Adrenal gland (tissue), 5 donors: ENCODE data around the gene ZNF500.

Experiments used
- POLR2A ChIP-seq, 2 donors: fragments of 450-650 bp; IDR thresholded peaks; one replicate each; pipeline ENCODE4 v1.6.1; 2017; ENCODE audit warnings: antibody characterized with exemption in 2 of 2, mild to moderate bottlenecking in 2 of 2, moderate library complexity in 1 of 2
- TF ChIP-seq, protein P1 (sequence below), 6 experiments: fragments of 450-650 bp in 4 of 6; fragments of 200-600 bp in 2 of 6; sonication (generic) in 1 of 6; IDR thresholded peaks; 1 replicate in 5 of 6; 2 replicates in 1 of 6; pipeline versions ENCODE4 v1.5.1 to v1.8.0; 2016 to 2021; ENCODE audit warnings: antibody characterized with exemption in 6 of 6, mild to moderate bottlenecking in 2 of 6, moderate library complexity in 1 of 6
- donor health status: DM: no; HTN: no; CAD: no.

DNA sequence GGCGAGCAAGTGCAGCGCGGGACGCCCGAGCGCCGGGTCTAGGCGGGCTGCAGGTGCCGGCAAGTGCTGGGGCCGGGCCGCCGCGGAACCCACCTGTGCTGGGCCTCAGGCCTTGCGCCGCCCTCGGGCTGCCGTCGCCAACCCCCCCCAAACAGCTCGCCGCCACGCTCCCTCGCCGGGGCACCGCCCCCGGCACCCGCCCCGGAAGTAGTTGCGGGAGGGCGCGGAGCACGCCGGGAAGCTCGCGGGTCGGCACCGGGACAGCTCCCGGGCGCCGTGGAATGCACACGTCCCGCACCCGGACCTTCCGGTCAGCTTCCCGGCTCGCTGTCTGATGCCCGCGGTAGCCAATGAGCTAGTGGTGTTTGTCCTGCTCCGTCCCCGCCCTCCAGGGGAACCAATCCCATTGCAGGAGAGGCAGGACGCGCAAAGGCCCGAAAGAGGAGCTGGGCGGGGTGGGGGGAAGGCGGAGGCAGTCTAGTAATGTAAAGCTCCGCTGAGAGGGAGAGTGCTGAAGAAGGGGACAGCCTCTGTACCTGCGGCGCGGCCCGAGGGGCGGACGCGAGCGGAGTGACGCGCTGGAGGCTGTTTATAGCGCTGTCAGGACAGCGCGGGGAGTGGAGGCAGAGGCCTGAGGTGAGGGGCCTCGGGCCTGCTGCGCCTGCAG is 32.8 kb downstream of the ZNF500 start, which contains the start of the genes ANKS3 and DNAAF8:
- TF ChIP-seq, protein P1, sequence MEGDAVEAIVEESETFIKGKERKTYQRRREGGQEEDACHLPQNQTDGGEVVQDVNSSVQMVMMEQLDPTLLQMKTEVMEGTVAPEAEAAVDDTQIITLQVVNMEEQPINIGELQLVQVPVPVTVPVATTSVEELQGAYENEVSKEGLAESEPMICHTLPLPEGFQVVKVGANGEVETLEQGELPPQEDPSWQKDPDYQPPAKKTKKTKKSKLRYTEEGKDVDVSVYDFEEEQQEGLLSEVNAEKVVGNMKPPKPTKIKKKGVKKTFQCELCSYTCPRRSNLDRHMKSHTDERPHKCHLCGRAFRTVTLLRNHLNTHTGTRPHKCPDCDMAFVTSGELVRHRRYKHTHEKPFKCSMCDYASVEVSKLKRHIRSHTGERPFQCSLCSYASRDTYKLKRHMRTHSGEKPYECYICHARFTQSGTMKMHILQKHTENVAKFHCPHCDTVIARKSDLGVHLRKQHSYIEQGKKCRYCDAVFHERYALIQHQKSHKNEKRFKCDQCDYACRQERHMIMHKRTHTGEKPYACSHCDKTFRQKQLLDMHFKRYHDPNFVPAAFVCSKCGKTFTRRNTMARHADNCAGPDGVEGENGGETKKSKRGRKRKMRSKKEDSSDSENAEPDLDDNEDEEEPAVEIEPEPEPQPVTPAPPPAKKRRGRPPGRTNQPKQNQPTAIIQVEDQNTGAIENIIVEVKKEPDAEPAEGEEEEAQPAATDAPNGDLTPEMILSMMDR (IDR thresholded peaks at IDR 0.05) = no peak
- TF ChIP-seq POLR2A (IDR thresholded peaks at IDR 0.05) = peak in 1 of 2 donors; percentile 19
